Upper lobe of right lung (tissue), 1 donor: Measurements from ENCODE around the gene SCN5A. TPM values are rescaled to one million over a fixed set of nuclear protein-coding genes. Genes with fewer than 3 reads are reported as not detected.

Experiments
- ATAC-seq: fragments of 200-7000 bp; cut with Tn5 transposase; one replicate; pipeline ENCODE4 v1.9.1; 2020; ENCODE audit warnings: mild to moderate bottlenecking, moderate library complexity
- DNase-seq: peaks from one replicate; pipeline ENCODE4 v3.0.0-alpha.2; 2020
- H3K27ac ChIP-seq: fragments of 200-600 bp; one replicate; pipeline ENCODE4 v1.8.0; 2022
- H3K27me3 ChIP-seq: fragments of 200-600 bp; one replicate; pipeline ENCODE4 v1.8.0; 2022; ENCODE audit warnings: mild to moderate bottlenecking
- H3K36me3 ChIP-seq: fragments of 200-600 bp; one replicate; pipeline ENCODE4 v1.8.0; 2022
- H3K4me1 ChIP-seq: fragments of 200-600 bp; one replicate; pipeline ENCODE4 v1.8.0; 2022
- H3K4me3 ChIP-seq: fragments of 200-600 bp; one replicate; pipeline ENCODE4 v1.8.0; 2022; ENCODE audit warnings: mild to moderate bottlenecking
- H3K9me3 ChIP-seq: fragments of 200-600 bp; one replicate; pipeline ENCODE4 v1.8.0; 2022
- CTCF ChIP-seq: fragments of 200-600 bp; IDR thresholded peaks from one replicate; pipeline ENCODE4 v1.8.0; 2022; ENCODE audit warnings: antibody characterized with exemption
- intact Hi-C: fragments of 100-400 bp; cut with DNase I; formaldehyde crosslinking; loops from one replicate; pipeline ENCODE4 v1.11.0; 2022
- total RNA-seq: library from RNA; stranded (reverse); fragmentation: NEBNext Ultra II Directional; extraction: Animal tissue kit (Norgen Biotek cat#: 25700); gene quantifications from one replicate; pipeline ENCODE4 v1.2.1, GENCODE V29; 2021
- donor health status: DM: no; HTN: yes; CAD: no; lungs with severe emphysema.

Gene SCN5A
- total RNA-seq, 1 donor from 2014 or later: 0.58 TPM

- TF ChIP-seq CTCF: no peak
- no peaks in the 10 kb centered on the region for H3K36me3 ChIP-seq
- DNase-seq (peak; percentile 30), ATAC-seq (no peak)
- intact Hi-C loops: no loop called here
- no peaks in the 10 kb centered on the region for H3K27me3 ChIP-seq
- no peak overlapping the region for H3K27ac ChIP-seq
- H3K4me3 ChIP-seq: no peak overlapping the region
- H3K9me3 ChIP-seq: no peaks in the 10 kb centered on the region
- H3K4me1 ChIP-seq: no peaks in the 10 kb centered on the region
These were observed 89.2 kb downstream of the SCN5A start for GRCh38 chr3:38560284-38560683.

DNA sequence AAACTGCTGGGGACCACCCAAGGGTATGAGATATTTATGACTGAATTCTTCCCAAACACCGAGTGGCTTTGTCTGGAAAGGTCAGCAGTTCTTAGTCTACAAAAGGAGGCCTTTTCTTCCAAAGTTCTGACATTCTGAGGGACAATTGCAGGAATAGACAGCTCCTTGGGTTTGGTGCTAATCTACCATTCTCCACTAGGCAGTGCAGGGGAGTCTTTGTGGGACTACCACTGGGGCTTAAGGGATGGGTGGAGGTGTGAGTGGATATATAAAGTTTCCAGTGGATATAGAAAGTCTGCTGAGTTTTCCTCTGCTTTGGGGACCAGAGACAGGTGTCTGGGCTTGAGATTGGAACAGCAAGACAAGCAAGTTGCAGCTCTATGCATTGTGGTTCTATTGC is 90.6 kb downstream of the SCN5A start:
- DNase-seq: no peak
- no peaks in the 10 kb centered on the region for H3K9me3 ChIP-seq
- no peaks in the 10 kb centered on the region for H3K36me3 ChIP-seq
- no peak overlapping the region for H3K4me3 ChIP-seq
- no peak overlapping the region for H3K27ac ChIP-seq
- ATAC-seq: no peak
- TF ChIP-seq CTCF: no peak
- intact Hi-C loops: no loop called here
- no peaks in the 10 kb centered on the region for H3K27me3 ChIP-seq
- H3K4me1 ChIP-seq: no peaks in the 10 kb centered on the region

DNA sequence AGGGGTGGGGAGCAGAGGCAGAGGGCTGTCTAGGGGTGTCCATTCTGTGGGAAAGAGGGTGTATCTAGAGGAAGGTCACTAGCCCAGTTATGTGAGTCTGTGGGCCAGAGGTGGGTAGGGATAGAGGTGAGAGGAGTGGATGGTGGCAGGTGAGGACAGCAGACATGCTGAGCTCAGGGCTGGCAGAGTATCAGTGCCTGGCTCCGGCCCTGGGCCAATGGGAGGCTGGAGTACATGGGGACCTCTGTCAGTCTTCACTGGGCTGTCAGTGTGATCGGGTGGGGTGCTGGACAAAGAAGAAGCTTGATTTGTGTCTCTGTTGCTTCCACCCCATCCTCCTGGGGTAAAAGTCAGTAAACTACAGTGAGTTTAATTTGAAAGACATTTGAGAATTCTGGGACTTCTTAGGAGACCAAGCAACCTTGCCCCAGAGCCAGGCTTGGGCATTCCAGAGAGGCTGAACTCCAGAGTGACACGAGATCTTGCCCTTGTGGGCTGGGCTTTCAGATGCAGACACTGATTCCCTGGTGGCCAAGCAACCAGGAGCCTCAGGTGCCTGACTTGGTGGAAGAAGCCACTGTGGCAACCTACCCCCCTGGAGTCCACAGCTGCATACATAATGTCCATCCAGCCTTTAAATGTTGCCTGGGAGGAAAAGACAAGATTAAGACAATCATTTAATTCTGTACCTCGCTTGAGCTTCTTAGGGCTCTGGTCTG is 92.7 kb downstream of the SCN5A start:
- Histone ChIP-seq H3K4me1 (no peaks in the 10 kb centered on the region), H3K36me3 (no peaks in the 10 kb centered on the region), H3K27ac (no peak overlapping the region), H3K4me3 (no peak overlapping the region), H3K27me3 (no peaks in the 10 kb centered on the region), H3K9me3 (no peaks in the 10 kb centered on the region)
- ATAC-seq: no peak
- no peak for TF ChIP-seq CTCF
- intact Hi-C loops: no loop called here
- peak; percentile 31 for DNase-seq

DNA sequence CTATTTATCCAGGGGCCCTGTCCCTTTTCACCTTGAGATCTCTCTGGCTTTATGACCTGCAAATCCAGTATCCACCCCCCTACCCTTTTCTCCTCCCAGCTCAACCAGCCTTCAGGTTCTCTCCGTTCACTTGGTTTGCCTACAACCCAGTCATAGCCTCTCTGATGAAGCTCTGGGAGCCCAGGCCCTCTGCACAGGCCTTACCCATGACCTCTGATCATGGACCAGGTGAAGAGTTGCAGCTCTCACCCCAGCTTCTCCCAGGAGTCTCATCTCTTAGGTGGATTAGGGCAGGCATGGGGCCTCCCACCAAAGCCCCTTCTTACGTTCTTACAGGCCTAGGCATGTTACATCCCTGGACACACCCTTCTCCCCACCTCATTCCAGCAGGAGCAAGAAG is 93.6 kb downstream of the SCN5A start:
- Histone ChIP-seq H3K4me3 (no peak overlapping the region), H3K4me1 (no peaks in the 10 kb centered on the region), H3K27me3 (no peaks in the 10 kb centered on the region), H3K27ac (no peak overlapping the region), H3K9me3 (no peaks in the 10 kb centered on the region), H3K36me3 (no peaks in the 10 kb centered on the region)
- DNase-seq (peak; percentile 30), ATAC-seq (no peak)
- intact Hi-C loops: no loop called here
- TF ChIP-seq CTCF: no peak

GRCh38 chr3:38555149-38555840 is 94.2 kb downstream of the SCN5A start:
- no peak for TF ChIP-seq CTCF
- ATAC-seq (no peak), DNase-seq (peak; percentile 28)
- Histone ChIP-seq H3K4me1 (no peaks in the 10 kb centered on the region), H3K9me3 (no peaks in the 10 kb centered on the region), H3K36me3 (no peaks in the 10 kb centered on the region), H3K4me3 (no peak overlapping the region), H3K27me3 (no peaks in the 10 kb centered on the region), H3K27ac (no peak overlapping the region)
- intact Hi-C loops: no loop called here
